ENCODE results near the gene FIBP.

Gene FIBP

DNA sequence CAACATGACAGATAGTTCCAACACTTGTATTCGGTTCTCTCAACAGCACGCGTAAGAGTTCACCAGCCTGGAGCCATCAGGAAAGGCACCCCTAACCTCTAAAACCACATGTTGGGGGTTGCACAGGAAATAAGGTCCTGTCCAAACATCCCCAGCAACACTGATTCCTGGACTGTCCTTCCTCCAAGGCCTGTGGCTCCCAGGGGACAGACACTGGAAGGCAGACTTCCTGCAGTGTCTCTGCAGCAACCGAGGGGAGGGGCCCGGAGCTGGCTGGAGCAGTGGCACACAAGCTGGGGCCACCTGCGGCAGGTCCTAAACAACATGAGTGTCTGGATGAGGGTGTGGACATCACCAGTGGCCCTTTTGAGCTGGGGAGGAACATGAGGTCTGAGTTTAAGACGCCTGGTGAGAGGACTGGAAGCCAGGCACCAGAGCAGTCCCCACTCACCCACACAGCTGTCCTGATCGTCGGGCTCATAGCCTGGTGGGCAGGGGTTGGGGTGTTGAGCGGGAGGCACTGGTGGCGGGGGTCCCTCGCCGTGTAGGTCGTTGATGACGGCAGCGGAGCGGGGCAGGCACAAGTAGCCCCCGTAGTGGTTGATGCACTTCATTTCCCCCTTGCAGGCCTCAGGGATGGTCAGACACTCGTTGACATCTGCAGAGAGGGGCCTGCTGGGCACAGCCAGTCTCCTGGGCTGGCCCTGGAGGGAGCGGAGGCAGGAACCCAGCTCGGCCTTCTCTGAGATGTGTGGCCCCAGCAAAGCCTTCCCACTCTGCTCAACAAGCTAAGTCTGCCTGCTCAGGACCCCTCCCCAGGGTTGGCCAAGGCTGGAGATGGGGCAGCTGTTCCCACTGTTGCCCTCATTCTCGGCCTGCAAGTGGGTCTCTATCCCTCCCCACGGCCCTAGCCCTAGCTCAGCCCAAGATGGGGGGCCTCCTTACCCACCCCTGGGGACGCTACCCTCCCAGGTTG, 17.3 kb downstream of the FIBP start:
- TF ChIP-seq, protein P1, sequence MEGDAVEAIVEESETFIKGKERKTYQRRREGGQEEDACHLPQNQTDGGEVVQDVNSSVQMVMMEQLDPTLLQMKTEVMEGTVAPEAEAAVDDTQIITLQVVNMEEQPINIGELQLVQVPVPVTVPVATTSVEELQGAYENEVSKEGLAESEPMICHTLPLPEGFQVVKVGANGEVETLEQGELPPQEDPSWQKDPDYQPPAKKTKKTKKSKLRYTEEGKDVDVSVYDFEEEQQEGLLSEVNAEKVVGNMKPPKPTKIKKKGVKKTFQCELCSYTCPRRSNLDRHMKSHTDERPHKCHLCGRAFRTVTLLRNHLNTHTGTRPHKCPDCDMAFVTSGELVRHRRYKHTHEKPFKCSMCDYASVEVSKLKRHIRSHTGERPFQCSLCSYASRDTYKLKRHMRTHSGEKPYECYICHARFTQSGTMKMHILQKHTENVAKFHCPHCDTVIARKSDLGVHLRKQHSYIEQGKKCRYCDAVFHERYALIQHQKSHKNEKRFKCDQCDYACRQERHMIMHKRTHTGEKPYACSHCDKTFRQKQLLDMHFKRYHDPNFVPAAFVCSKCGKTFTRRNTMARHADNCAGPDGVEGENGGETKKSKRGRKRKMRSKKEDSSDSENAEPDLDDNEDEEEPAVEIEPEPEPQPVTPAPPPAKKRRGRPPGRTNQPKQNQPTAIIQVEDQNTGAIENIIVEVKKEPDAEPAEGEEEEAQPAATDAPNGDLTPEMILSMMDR (IDR thresholded peaks at IDR 0.05), result no peak
- DNase-seq, result peak; percentile 48
- H3K27me3 Mint-ChIP-seq (ENCODE audit: low read depth, poor library complexity), result no peaks in the 10 kb centered on the region
- H3K9me3 Mint-ChIP-seq, result no peaks in the 10 kb centered on the region
- peaks cover 46% of the 10 kb centered on the region for H3K4me1 Mint-ChIP-seq
- H3K4me3 Mint-ChIP-seq, result peak overlapping the region; percentile 85
- peak overlapping the region; percentile 75 for H3K27ac Mint-ChIP-seq
- peaks cover 7% of the 10 kb centered on the region for H3K36me3 Mint-ChIP-seq (ENCODE audit: low read depth)

DNA sequence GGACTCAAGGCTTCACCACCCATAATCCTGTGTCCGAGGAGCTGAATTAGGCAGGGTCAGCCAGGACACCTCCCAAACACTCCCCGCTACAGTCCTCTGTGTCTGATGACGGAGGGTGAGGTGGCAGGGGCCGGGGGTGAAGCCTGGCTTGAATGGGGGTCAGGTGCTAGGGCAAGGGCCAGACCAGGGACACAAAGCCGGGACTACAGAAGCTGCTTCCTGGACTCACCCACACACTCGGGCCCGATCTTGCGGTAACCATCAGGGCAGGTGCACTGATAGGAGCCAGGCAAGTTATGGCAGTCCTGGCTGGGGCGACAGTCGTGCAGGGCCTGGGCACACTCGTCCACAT, 18.0 kb downstream of the FIBP start:
- Mint-ChIP-seq H3K27me3 (ENCODE audit: low read depth, poor library complexity) (no peaks in the 10 kb centered on the region), H3K36me3 (ENCODE audit: low read depth) (peaks cover 7% of the 10 kb centered on the region), H3K4me1 (peaks cover 46% of the 10 kb centered on the region), H3K9me3 (no peaks in the 10 kb centered on the region), H3K4me3 (peak overlapping the region; percentile 85), H3K27ac (no peak overlapping the region)
- no peak for DNase-seq
- TF ChIP-seq, protein P1 (IDR thresholded peaks at IDR 0.05), result no peak

DNA sequence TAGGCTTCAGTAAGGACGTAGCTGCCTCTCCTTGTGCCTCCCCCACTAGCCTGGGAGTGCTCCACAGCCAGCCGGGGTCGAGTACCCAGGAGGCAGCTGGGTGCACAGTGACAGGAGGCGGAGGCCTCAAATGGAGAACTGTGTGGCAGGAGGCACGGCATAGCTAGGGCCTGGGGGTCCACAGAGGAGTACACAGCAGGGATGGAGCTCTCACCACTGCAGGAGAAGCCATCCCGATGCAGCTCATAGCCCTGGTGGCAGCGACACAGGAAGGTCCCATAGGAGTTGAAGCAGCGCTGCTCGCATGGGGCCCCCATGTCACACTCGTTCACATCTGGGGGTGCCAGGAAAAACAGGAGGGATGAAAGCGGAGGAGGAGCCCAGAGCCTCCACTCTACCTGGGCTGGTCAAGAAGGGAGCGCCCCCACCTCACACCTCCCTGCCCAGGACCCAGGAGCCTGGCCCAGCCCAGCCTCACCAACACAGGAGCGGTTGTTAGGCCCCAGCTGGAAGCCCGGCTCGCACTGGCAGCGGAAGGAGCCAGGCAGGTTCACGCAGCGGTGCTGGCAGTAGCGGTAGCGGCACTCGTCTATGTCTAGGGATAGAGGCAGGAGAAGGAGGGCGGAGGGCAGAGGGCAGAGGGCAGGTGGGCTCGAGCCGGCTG, 18.5 kb downstream of the FIBP start:
- Mint-ChIP-seq H3K36me3 (ENCODE audit: low read depth) (peaks cover 7% of the 10 kb centered on the region), H3K27me3 (ENCODE audit: low read depth, poor library complexity) (no peaks in the 10 kb centered on the region), H3K4me1 (peaks cover 46% of the 10 kb centered on the region), H3K9me3 (no peaks in the 10 kb centered on the region), H3K27ac (peak overlapping the region; percentile 73), H3K4me3 (no peak overlapping the region)
- TF ChIP-seq, protein P1 (IDR thresholded peaks at IDR 0.05), result no peak
- DNase-seq, result no peak

DNA sequence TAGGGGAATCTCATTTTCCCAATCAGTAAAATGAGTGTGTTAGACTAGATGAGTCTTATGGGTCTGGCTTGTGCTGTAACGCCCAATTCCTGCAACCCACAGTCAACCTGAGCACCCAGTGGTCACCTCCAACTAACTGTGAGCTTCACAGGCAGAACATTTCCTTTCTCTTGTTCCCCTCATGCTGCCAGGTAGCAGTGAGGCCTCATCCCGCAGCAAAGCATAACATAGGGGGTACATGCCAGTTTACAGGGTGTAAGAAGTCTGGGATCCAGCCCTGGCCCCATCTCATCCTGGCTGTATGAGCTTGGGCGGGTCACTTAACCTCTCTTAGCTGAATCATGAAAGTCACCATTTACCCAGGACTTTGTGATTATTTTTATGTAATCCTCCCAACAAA, 19.4 kb downstream of the FIBP start:
- Mint-ChIP-seq H3K27me3 (ENCODE audit: low read depth, poor library complexity) (peaks cover 3% of the 10 kb centered on the region), H3K27ac (no peak overlapping the region), H3K4me1 (peaks cover 46% of the 10 kb centered on the region), H3K9me3 (no peaks in the 10 kb centered on the region), H3K36me3 (ENCODE audit: low read depth) (peaks cover 7% of the 10 kb centered on the region), H3K4me3 (no peak overlapping the region)
- TF ChIP-seq, protein P1 (IDR thresholded peaks at IDR 0.05), result no peak
- DNase-seq, result no peak

DNA sequence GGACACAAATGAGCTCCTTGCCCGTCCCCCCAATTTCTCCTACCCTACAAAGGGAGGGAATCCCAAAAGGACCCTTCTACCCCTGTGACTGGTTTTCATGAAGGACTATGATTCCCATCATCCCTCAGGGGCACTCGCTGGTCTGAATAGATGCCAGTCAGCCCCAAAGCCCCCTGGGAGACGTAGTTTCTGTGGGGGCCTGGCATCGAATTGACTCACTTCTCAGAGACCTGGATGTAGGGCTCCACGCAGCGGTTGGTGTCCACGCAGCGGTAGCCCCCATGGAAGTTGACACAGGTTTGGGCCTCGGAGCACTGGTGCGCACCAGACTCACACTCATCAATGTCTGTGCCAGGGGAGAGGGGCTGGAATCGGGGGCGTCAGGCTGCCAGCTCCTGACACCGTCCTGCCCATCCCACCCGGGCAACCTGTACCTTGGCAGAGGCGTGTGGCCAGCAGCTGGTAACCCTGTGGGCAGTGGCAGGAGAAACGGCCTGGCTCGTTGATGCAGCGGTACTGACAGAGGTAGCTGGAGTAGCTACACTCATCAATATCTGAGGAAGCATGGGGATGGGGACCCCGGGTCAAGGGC, 20.1 kb downstream of the FIBP start:
- peaks cover 6% of the 10 kb centered on the region for H3K27me3 Mint-ChIP-seq (ENCODE audit: low read depth, poor library complexity)
- peak overlapping the region; percentile 72 for H3K4me3 Mint-ChIP-seq
- no peaks in the 10 kb centered on the region for H3K9me3 Mint-ChIP-seq
- no peak for DNase-seq
- peaks cover 44% of the 10 kb centered on the region for H3K4me1 Mint-ChIP-seq
- TF ChIP-seq, protein P1 (IDR thresholded peaks at IDR 0.05), result no peak
- H3K36me3 Mint-ChIP-seq (ENCODE audit: low read depth), result peaks cover 7% of the 10 kb centered on the region
- H3K27ac Mint-ChIP-seq, result no peak overlapping the region

Data from nephron progenitor cell (in vitro differentiated cells).